NCI-H226 (cell line): ENCODE measurements around the gene SLC1A1.
A peak's percentile ranks its signal among the peaks of the same experiment; 100 is the strongest.
"Not testable (repeated sequence)": the region's sequence is repeated elsewhere in the genome, so short reads cannot be mapped to it uniquely, and the experiment has no call there.

ENCODE experiments used
- DNase-seq: peaks from one replicate; pipeline ENCODE4 v3.0.0-alpha.2; 2015

Gene SLC1A1

DNA sequence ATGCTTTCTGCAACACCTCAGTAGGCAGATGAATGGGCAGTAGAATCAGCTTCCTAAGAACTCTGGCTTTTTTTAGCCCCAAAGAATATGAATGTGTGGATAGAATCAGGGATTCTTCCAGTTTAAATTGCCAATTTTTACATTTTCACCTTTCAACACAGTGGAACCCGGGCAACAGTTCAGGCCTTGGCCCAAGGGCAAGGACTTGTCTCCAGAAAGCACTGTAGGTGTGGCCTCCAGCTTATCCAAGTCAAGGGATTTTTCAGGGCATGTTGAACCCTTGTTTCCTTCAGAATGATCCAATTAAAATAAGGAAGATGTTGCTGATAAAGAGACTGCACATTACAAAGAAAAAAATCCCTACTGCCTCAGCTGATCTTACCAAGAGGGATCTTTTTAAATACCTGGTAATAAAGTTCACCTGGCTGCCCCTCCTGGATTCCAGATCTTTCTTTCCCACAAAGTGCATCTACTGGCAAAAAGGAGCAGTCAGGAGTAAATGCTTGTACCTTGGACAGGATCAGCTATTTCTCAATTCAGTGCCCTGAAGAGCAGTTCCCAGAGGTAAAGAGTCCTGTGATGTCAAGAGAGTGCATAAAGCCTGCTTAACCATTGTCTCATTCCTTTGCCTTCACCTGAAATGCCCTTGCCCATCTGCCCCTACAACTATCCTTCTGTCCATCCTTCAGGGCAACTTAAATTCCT, 91.7 kb downstream of the SLC1A1 start:
- DNase-seq, result no peak

DNA sequence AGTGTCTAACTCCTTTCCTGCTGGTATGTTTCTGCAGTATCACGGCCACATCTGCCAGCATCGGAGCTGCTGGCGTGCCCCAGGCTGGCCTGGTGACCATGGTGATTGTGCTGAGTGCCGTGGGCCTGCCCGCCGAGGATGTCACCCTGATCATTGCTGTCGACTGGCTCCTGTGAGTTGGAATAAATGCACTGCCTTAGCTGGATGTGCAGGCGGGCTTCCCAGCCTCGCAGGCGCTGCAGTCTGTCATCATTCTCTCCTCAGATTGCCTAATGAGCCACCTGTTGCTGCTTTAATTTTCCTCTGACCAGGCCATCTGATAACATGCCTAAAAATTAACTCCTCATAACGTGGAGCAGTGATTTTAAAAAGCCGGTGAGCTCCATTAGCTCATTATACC, 92.7 kb downstream of the SLC1A1 start:
- DNase-seq, result no peak

DNA sequence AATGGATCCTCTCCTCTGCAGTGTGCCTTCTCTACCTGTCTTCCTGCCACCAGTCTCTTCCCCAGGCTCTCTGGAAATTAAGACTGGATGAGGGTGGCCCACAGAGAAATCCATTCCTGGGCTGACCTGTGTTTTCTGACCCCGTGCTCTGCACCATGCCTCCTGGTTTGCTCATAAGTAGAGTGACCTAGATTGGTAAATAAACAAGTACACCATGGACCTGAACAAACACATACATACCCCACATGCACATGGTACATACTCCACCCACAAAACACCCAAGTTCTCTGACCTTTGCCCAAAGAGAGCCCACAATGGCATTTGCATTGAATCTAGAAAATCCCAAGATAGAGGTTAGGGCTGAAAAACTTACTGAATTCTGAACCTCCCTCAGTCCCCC, 94.4 kb downstream of the SLC1A1 start:
- no peak for DNase-seq

- no peak for DNase-seq
Observed at GRCh38 chr9:4585135-4585534, 94.9 kb downstream of the SLC1A1 start.

- DNase-seq, result no peak
Observed at GRCh38 chr9:4588721-4589120, 98.5 kb downstream of the SLC1A1 start.

DNA sequence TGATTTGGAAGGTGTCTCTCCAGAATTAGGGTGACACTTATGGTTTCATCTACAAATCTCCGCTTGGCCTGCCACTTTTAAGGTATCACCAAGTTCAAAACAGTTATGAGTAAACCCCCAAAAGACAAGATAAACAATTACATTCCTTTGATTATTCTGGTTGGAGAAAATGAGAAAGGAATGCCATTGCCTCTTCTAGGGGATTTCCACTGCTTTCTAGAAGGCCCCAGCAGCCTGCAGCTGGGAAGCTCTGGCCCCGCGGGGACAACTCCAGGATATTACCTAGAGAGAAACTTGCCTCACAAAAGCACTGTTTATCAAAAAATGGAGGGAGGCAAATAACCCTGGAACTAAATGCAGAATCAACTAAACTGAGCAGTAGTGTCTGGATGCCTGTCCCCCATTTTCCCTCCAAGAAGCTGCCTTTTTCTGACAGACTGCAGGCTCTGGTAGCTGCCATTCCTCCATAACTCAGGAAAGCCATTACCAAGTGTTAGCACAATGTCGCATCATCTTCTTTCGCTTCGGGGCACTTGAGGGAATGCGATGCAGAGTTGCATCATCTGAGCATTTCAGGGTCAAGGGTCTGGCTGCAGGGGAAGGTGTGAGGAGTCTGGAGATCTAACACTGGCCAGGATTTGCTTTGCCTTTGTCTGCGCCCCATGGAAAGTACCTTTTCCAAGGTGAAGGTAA, 100.3 kb downstream of the SLC1A1 start:
- peak; percentile 11 for DNase-seq

DNA sequence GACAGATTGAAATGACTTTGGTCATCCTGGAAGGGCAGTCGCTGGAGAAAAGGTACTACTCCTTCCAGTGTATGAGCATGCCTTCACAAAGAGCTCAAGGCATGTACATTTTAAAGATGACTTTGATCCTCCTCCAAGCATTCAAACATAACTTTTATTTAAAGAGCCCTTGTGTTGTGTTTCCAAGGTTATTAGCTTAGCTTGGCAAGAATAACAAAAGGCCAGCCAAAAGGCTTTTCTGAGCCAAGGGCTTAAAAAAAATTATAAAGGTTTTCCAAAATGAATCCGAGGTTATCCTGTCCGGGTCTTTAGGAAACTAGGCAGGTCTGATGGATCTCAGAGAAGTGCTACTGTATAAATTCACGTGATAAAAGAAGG, 100.8 kb downstream of the SLC1A1 start:
- DNase-seq, result no peak

DNA sequence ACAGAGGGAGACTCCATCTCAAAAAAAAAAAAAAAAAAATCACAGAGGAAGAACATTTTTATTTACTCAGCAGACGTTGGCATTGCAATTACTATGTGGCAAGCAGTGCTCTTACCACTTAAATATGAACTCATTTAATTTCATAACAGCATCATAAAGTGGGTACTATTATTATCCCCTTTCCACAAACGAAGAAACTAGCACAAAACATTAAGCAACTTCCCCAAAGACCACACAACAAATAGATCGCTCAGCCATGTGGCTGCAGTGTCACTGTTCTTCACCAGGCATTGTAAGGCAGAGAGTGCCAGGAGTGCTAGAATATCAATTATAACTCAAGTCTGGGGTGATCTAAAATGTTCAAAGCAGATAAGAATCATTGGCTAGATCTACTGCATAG, 102.0 kb downstream of the SLC1A1 start:
- DNase-seq, result no peak

DNA sequence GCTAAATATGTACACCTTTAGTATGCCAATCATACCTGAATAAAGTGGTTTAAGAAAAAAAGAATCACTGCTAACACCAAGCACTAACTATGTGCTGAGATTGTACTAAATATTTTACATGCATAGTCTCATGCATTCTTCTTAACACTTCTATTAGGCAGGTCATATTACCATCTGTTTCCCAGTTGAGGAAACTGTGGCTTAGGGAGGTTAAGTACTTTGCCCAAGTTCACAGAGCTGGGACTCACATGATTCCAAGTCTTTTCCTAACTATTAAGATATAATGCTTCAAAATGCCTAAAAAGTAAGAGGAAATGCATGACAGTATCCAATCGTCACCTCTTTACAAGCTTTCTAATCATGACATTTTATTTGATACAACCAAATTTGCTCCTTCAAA, 102.6 kb downstream of the SLC1A1 start:
- DNase-seq, result no peak

DNA sequence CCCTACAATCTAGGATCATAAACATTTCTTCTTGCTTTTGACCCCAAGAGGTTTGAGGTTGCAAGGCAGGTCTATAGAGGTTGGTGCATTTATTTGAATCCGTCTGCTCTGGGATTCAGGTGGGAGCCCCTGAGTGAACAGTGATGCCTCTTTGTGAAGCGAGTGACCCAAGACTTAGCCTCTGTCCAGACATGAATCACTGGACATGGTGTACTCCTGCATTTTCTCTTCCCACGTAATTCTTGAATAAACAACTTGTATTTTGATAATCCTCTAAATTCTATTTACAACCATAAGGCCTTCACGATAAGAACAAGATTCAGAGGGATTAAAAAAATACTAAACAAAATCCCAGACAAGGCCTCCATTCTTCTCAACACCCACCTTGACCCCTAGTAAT, 104.3 kb downstream of the SLC1A1 start:
- DNase-seq, result no peak

- no peak for DNase-seq
Observed at GRCh38 chr9:4594994-4595393, 104.7 kb downstream of the SLC1A1 start.

DNA sequence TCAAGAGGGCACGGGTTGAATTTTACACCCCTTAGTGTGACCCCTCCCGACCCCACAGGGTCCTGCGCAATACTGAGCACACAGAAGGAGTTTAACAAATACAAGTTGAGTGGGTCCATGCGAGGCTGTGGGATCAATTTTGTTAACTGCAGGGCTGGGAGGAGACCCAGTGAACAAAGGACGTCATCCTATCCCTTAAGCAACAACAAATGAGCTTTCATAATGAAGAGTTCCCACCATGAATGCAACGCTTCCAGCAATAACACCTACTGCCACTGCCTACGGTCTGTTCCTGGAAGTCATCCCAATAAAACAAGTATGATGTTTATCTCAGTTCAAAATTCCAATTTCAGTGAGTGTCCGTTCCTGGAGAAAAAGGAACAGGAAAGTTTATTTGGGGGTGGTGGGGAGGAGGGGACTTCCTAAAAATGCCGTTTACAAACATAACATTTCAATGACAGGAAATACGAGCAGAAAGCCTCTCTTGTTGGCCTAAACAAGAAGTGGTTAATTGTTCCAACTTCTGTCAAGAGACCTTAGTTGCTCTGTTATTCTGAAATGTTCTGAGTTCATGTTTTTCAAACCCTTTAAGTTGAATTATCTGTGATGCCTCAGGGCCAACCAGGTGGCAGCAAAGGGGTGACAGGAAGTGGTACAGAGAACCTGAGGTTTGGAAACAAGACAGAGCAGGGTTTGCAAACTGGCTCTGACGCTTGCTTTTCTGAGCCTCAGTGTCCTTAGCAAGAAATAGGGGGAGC, 106.1 kb downstream of the SLC1A1 start:
- no peak for DNase-seq

DNA sequence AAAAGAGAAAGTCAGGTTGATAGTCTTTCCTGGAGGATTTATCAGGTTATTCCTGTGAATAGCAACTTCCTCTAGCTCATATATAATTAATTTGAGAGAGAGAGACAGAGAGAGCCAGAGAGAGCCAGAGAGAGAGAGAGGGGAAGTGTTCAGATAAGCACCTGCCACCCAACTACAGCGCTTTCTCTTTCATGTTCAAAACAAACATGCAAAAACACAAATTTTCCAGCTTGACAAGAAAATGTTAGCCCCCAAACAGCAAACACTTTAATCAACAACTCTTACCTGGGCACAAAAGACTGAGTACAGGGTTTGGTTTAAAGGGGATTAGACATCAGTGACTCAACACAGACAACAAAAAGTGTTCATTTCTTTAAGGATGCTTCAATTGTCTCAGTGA, 110.1 kb downstream of the SLC1A1 start:
- DNase-seq, result no peak

DNA sequence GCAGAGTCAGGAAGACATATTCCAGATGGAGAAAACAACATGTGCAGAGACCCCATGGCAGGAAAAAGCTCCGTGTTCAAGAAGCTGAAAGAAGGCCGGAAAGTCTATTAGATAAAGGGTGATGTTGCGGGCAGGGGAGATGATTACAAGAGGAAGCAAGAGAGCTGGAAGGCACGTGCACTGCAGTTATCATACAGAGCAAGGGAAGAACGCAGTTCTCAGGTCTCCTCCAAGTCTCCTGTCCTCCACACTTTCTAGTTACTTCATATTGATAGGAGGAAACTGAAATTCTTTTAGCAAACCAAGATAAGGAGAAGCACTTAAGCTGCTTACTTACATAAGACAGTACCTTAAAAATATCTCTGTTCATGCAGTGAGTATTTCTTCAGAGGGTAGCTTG, 113.6 kb downstream of the SLC1A1 start:
- no peak for DNase-seq

- peak; percentile 24 for DNase-seq
Observed at GRCh38 chr9:4604678-4605095, 114.4 kb downstream of the SLC1A1 start.

- not testable (repeated sequence) for DNase-seq
Observed at GRCh38 chr9:4606033-4606432, 115.8 kb downstream of the SLC1A1 start.

DNA sequence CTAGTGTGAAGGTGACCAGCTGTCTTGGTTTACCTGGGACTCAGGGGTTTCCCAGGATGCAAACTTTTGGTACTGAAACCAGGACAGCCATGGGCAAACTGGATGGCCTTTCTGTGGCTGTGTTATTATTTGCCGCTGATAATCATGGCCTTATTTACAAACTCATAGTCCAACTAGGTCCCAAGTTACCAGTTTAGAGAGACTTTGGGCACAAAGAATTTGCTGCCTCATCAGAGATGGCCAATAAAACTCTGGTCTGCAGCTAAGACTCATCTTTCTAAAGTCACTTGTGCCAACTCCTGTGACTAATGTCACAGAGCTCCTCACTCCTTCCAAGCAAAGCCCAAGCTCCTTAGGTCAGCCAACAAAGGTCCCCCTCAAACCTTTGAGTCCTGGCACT, 124.4 kb downstream of the SLC1A1 start:
- no peak for DNase-seq

GRCh38 chr9:4615251-4615650, 125.0 kb downstream of the SLC1A1 start:
- no peak for DNase-seq

DNA sequence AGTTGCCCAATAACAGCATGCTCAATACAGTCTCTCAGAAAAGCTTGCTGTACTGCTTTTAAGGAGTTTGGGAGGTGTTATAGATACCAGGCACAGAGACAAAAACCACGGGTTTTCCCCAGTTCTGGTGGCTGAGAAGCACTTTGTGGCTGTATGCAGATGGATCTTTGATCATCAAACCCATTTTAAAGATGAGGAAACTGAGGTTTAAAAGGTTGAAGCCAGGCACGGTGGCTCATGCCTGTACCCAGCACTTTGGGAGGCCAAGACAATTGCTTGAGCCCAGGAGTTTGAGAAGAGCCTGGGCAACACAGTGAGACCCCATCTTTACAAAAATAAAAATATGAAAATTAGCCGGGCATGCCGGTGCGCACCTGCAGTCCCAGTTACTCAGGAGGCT, 125.5 kb downstream of the SLC1A1 start:
- no peak for DNase-seq

GRCh38 chr9:4617752-4618151, 127.5 kb downstream of the SLC1A1 start:
- no peak for DNase-seq

- DNase-seq, result no peak
Observed at GRCh38 chr9:4618700-4619099, 128.4 kb downstream of the SLC1A1 start.

GRCh38 chr9:4620057-4620765, 129.9 kb downstream of the SLC1A1 start:
- DNase-seq, result no peak

DNA sequence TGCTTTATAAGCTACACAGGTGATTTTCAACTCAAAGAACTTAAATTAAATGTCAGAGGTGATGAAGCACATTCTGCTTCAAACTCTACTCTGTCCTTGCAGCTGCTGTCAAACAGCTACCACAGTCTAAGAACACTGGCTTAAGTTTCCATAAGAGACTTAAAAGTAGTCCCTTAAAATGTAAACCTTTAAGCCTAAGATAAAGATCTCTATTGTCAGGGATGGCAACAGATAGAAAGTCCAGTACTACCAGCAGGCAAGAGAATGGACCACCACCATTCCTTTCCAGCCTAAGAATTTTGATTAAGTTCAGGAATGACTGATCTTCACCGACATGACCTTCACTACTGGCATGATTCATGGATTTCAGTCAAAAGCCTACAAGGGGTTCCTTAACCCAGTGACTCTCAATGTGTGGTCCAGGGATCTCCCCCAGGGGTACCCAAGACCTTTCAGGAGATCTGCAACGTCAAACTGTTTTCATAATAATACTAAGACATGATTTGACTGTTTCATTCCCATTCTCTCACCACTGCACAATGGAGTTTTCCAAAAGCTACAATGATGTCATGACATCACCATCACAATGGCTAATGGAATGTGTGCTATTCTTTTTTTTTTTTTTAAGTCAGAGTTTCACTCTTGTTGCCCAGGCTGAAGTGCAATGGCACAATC, 130.8 kb downstream of the SLC1A1 start:
- DNase-seq, result no peak
